IPS-20b (cell line): Measurements from ENCODE around the gene PM20D2.

Experiments used
- H3K27ac ChIP-seq: one replicate; pipeline ENCODE4 v1.5.1; 2013; ENCODE audit warnings: low read length
- H3K27me3 ChIP-seq: 2 replicates; pipeline ENCODE4 v1.6.1; 2013; ENCODE audit warnings: mild to moderate bottlenecking, low read length, inconsistent platforms; ENCODE audit not compliant: insufficient read depth
- H3K36me3 ChIP-seq: 2 replicates; pipeline ENCODE4 v1.6.1; 2013; ENCODE audit warnings: low read depth, mild to moderate bottlenecking, inconsistent platforms, low read length, moderate library complexity; ENCODE audit not compliant: insufficient read depth
- H3K4me1 ChIP-seq: 2 replicates; pipeline ENCODE4 v1.6.1; 2013; ENCODE audit warnings: mild to moderate bottlenecking, control low read depth, inconsistent platforms, low read length, moderate library complexity; ENCODE audit not compliant: insufficient read depth
- H3K4me3 ChIP-seq: 2 replicates; pipeline ENCODE4 v1.5.1; 2013; ENCODE audit warnings: mild to moderate bottlenecking, low read length, inconsistent platforms
- H3K9ac ChIP-seq: 2 replicates; pipeline ENCODE4 v1.6.1; 2013; ENCODE audit warnings: low read depth, mild to moderate bottlenecking, inconsistent platforms, low read length, moderate library complexity
- H3K9me3 ChIP-seq: 2 replicates; pipeline ENCODE4 v1.6.1; 2013; ENCODE audit warnings: mild to moderate bottlenecking, low read depth, low read length, inconsistent platforms; ENCODE audit not compliant: insufficient read depth

Gene PM20D2

DNA sequence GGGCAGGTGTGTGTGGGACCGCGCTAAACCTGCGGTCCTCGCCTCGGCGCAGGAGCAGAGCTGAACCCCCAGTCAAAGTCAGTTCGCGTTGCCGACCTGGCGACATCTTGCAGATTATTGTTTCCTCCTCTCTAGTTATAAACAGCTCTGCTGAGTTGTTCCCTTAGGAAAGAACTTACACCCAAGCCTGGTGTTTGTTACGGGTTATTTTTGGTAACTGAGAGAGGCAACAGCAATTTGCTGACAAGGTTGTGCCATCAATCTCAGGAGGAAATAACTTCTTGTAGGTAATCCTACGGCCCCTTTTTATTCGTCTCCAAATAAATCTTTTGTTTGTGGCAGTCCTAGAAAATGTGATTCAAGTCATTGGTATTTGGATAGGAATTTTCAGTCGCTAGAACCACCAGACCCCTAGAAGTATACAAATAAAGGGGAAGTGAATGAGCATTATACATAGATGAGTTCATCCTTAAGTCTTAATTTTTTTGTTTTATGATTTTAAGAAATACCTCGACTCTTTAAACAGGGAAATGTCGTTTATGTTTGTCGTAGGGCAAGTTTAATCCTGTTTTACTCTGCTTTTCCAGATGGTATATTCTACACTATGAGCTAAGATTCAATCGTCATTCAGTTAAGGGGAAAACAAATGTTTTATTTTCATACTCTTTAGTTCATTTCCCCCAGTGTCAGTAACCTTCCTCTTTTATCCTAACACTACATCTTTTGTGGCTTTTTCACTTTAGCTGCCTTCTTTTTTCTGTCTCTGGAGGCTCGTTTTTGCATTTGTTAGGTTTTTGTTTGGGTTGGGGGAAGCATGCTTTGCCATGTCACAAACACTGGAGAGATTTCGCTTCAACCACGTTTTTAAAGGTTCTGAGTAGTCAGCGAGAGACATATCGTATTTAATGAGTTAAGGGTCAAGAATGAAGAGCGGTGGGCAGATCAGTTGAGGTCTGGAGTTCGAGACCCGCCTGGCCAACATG is 1.2 kb downstream of the PM20D2 start:
- Histone ChIP-seq H3K27ac (no peak overlapping the region), H3K27me3 (peaks cover 56% of the 10 kb centered on the region), H3K4me3 (peak overlapping the region; percentile 69), H3K36me3 (no peaks in the 10 kb centered on the region), H3K9ac (peak overlapping the region; percentile 37; the same call in 1 of the 2 replicates), H3K9me3 (no peaks in the 10 kb centered on the region), H3K4me1 (peaks cover 3% of the 10 kb centered on the region; the same call in 1 of the 2 replicates)

DNA sequence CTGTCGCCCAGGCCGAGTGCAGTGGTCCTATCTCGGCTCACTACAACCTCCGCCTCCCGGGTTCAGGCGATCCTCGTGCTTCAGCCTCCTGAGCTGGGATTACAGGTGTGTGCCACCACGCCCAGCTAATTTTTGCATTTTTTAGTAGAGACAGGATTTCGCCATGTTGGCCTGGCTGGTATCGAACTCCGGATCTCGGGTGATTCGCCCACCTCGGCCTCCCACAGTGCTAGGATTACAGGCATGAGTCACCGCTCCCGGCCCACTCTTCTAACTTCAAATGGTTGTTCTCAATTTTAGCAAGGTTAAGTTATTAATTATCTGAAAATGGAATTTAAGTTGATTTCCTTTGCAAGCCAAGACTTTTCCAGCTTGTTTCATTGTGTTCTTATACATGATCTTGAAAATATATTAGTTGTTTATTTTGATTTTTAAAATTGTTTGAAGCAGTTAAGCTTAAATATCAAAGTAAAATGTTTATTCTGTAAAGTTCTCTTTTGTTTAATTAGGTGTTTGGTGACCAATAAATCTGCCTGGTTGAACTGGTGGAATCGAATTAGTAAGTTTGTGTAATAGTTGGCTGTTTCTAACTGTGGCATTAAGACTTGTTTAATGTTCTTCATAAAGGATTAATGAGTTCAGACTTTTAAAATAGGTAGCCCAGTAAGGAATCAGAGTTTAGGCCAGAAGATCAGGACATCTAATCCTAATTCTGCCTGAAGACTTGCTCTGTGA is 2.3 kb downstream of the PM20D2 start:
- Histone ChIP-seq H3K27me3 (peaks cover 50% of the 10 kb centered on the region), H3K27ac (no peak overlapping the region), H3K9me3 (no peaks in the 10 kb centered on the region), H3K9ac (no peak overlapping the region), H3K4me3 (no peak overlapping the region), H3K36me3 (no peaks in the 10 kb centered on the region), H3K4me1 (peaks cover 3% of the 10 kb centered on the region; the same call in 1 of the 2 replicates)

DNA sequence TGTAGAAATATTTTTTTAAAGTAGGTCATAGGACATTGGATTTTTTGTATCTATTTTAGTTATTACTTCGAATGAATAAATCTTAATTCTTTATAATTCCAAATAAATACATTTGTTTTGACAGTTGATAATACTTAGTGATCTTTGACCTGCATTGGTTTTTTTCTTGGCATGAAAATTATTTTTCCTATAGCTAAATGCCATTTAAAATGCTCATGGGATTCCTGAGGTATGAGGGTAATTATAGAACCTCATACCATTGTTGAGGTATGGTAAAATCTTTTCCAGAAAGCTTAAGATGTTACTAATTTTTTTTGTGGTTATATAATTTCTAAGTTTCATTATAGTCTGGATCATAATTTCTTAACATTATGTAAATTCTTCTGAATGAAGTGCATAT is 8.3 kb downstream of the PM20D2 start:
- Histone ChIP-seq H3K4me1 (no peaks in the 10 kb centered on the region), H3K9me3 (no peaks in the 10 kb centered on the region), H3K27me3 (no peaks in the 10 kb centered on the region), H3K36me3 (no peaks in the 10 kb centered on the region), H3K9ac (no peak overlapping the region), H3K27ac (no peak overlapping the region), H3K4me3 (no peak overlapping the region)

DNA sequence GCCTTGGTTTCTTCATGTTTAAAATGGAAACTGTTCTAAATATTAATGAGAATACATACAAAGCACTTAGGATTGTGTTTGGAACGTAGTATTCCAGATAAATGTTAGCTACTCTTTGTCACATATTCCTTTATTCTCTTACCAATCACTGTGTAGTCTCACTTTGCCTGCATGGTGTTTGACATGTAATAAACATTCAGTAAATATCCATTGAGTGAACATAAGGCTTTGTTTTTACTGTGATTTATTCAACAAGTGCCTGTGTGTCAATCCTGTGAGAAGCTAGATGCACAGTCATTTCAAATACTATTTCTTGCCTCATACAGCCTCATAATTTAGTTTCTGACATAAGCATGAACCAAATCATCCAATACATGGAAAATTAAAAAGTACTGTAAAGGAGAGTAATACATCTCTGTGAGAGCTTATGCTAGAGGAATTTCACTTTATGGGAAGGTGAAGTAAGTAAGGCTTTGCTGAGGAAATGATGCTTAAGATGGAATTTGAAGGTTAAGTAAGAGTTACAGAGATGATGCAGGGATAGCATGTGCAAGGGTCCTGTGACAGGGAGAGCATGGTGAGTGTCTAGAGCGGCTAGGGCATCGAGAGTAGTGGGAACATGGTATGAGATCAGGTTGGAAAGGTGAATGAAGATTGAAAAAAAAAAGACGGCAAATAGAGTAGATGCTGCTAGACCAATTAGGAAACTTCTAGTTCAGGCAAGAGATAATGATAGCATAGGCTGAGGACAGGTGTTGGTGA is 14.7 kb downstream of the PM20D2 start:
- no peak overlapping the region for H3K27ac ChIP-seq
- no peak overlapping the region for H3K9ac ChIP-seq
- no peaks in the 10 kb centered on the region for H3K27me3 ChIP-seq
- H3K4me1 ChIP-seq = no peaks in the 10 kb centered on the region
- H3K4me3 ChIP-seq = no peak overlapping the region
- H3K36me3 ChIP-seq = peaks cover 10% of the 10 kb centered on the region; the same call in 1 of the 2 replicates
- no peaks in the 10 kb centered on the region for H3K9me3 ChIP-seq

DNA sequence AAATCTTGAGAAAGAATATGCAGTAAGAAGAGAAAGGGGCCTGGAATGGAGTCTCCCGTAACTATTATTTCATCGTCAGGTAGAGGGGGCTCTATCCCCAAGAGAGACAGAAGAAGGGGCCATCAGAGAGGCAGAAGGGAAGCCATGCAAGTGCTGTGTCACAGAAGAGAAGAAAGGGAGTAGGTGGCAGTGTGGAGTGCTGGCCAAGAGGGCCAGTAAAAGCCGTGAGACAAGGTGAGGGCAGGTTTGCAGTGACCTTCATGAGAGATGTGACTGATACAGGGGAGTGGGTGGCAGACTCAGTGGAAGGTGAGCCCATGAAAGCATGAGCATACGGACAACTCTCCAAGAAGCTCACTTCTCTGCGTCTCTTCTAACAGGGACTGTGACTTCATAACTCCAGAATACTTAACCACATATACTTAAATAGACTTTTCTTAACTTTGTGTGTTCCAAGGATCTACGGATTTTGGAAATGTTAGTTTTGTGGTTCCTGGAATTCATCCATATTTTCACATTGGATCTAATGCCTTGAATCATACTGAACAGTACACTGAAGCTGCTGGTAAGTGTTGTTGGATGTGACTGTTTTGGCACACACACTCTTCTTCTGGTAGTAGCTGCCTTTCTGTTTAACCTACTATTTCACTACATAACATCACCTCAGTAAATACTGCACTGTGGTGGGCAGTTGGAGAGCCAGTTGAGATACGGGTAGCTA is 15.6 kb downstream of the PM20D2 start:
- Histone ChIP-seq H3K4me1 (no peaks in the 10 kb centered on the region), H3K27me3 (no peaks in the 10 kb centered on the region), H3K9me3 (no peaks in the 10 kb centered on the region), H3K27ac (no peak overlapping the region), H3K9ac (no peak overlapping the region), H3K36me3 (peaks cover 10% of the 10 kb centered on the region; the same call in 1 of the 2 replicates), H3K4me3 (no peak overlapping the region)

DNA sequence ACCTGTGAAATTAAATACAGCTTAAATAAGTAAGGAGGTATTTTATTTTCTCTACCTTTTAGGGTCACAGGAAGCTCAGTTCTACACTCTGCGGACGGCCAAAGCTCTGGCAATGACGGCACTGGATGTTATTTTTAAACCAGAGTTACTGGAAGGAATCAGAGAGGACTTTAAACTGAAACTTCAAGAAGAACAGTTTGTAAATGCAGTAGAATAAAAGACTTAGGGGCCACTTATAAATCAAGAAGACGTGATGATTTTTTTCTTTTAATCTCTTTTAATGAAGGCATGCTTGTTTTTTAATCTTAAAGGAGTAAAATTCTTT is 16.2 kb downstream of the PM20D2 start:
- peaks cover 10% of the 10 kb centered on the region; the same call in 1 of the 2 replicates for H3K36me3 ChIP-seq
- H3K27ac ChIP-seq = no peak overlapping the region
- no peak overlapping the region for H3K4me3 ChIP-seq
- H3K9me3 ChIP-seq = no peaks in the 10 kb centered on the region
- no peak overlapping the region for H3K9ac ChIP-seq
- no peaks in the 10 kb centered on the region for H3K27me3 ChIP-seq
- no peaks in the 10 kb centered on the region for H3K4me1 ChIP-seq

DNA sequence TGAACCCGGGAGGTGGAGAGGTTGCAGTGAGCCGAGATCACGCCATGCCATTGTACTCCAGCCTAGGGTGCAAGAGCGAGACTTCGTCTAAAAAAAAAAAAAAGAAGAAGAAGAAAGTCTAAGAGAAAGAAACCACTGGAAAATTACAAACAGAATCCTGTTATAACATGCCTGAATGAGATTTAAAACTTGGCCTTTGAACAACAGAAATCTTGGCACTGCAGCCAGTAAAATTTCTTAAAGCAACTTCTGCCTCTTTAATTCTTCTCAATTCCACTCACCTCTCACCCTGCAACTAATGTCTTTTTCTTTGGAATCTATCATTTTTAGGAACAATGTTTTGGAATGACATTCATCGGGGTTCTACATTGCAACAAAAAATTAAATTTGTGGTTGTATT is 26.3 kb downstream of the PM20D2 start:
- no peaks in the 10 kb centered on the region for H3K36me3 ChIP-seq

DNA sequence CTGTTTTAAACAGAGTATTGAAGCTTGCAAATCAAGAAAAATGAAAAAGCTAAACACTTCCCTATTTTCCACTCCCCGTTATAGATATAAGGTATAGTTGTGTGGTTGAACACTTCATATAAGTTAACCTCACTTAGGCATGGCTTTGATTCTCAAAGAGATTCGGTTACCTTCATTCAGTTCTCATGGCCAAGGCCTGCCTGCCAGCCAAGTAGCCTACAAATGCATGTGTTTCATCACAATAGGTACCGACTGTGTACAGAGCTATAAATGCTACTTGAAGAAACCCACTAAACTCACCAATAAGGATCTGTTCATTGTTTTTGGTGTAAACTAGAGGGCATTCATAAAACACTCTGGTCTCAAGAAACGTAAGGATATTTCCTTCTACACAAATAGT is 27.8 kb downstream of the PM20D2 start:
- Histone ChIP-seq H3K27me3 (no peaks in the 10 kb centered on the region), H3K9ac (no peak overlapping the region), H3K4me1 (no peaks in the 10 kb centered on the region), H3K36me3 (no peaks in the 10 kb centered on the region), H3K27ac (no peak overlapping the region), H3K9me3 (no peaks in the 10 kb centered on the region), H3K4me3 (no peak overlapping the region)

More for the DNA sequence above, 26.3 kb downstream of the PM20D2 start:
- Histone ChIP-seq H3K9me3 (no peaks in the 10 kb centered on the region), H3K27me3 (no peaks in the 10 kb centered on the region), H3K4me1 (no peaks in the 10 kb centered on the region), H3K4me3 (no peak overlapping the region), H3K27ac (no peak overlapping the region), H3K9ac (no peak overlapping the region)

DNA sequence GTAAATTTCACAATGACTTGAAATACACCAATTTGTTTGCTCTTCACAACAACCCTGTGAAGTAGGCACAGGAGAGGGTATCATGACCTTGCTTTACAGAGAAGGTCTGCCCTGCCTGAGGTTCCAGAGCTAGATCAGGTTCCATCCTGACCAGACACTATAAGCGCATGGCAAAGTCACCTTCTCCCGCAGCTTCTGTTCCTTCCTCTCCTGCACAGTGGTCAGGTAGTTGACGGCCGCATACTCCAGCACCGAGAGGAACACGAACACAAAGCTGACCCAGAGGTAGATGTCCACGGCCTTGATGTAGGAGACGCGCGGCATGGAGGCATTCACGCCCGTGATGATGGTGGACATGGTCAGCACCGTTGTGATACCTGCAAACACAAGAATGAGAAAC is 34.3 kb downstream of the PM20D2 start:
- H3K27me3 ChIP-seq = no peaks in the 10 kb centered on the region
- H3K9ac ChIP-seq = no peak overlapping the region
- no peak overlapping the region for H3K27ac ChIP-seq
- no peak overlapping the region for H3K4me3 ChIP-seq
- no peaks in the 10 kb centered on the region for H3K36me3 ChIP-seq
- H3K9me3 ChIP-seq = no peaks in the 10 kb centered on the region
- H3K4me1 ChIP-seq = no peaks in the 10 kb centered on the region

DNA sequence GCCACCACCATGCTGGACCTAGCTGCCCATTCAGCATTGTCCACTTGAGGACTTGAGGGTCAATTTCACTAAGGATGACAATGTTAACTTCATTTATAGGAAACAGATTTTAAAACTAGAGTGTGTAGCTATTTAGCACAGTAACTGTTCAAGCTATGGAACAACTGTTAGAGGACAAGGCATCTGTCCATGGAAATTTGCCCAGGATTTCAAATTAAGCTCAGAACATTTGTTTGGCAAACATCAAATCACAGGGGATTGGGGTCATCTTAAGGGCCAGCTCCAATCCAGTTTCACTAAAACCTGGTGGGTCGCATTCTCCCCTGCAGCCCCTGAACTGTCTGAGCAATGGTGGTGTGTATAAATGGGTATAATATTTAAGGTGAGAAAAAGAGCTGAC is 35.1 kb downstream of the PM20D2 start:
- no peak overlapping the region for H3K4me3 ChIP-seq
- H3K27ac ChIP-seq = no peak overlapping the region
- no peaks in the 10 kb centered on the region for H3K36me3 ChIP-seq
- H3K4me1 ChIP-seq = no peaks in the 10 kb centered on the region
- no peak overlapping the region for H3K9ac ChIP-seq
- no peaks in the 10 kb centered on the region for H3K9me3 ChIP-seq
- H3K27me3 ChIP-seq = no peaks in the 10 kb centered on the region

DNA sequence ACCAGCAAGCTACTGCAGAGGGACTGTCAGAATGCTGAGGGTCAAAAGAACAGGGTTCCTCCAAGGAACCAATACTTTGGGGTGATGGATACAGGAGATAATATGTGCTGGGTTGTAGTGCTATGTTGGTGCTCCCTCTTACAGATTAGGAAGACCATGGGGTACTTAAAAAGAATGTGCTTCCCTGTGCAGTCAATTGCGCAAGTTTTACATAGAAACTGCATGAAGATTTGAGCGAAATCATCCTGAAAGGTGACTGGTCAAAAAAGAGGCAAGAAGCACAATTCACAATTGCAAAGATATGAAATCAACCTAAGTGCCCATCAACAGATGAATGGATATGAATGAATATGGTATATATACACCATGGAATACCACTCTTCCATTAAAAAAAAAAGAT is 37.4 kb downstream of the PM20D2 start:
- Histone ChIP-seq H3K27ac (no peak overlapping the region), H3K27me3 (no peaks in the 10 kb centered on the region), H3K4me1 (no peaks in the 10 kb centered on the region), H3K9me3 (no peaks in the 10 kb centered on the region), H3K4me3 (no peak overlapping the region), H3K9ac (no peak overlapping the region), H3K36me3 (no peaks in the 10 kb centered on the region)
